ENCODE measurements around the gene CACTIN.

DNA sequence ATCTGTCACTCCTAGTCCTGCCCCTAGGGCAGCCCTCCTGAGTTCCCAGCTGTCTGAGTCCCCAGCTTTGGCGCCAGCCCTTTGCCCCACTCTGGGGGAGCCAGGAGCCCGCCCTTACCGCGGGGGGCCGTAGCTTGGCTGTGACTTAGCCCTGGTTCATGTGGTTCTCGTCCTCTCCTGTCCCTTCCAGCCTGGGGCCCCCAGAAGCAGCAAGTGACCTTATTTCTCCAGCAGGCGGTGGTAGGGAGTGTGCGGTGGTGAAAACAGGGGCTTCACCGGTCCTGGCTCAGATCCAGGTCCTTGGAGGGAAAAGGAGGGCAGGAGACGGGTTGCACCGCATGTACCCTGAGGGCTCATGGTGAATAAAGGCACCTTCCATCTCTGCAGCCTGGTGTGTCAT, 33.4 kb downstream of the CACTIN start:
- TF ChIP-seq POLR2A (IDR thresholded peaks at IDR 0.05) (no peak), CTCF (IDR thresholded peaks at IDR 0.05) (no peak)
